ENCODE measurements around the gene RARS2.

The RARS2 gene

DNA sequence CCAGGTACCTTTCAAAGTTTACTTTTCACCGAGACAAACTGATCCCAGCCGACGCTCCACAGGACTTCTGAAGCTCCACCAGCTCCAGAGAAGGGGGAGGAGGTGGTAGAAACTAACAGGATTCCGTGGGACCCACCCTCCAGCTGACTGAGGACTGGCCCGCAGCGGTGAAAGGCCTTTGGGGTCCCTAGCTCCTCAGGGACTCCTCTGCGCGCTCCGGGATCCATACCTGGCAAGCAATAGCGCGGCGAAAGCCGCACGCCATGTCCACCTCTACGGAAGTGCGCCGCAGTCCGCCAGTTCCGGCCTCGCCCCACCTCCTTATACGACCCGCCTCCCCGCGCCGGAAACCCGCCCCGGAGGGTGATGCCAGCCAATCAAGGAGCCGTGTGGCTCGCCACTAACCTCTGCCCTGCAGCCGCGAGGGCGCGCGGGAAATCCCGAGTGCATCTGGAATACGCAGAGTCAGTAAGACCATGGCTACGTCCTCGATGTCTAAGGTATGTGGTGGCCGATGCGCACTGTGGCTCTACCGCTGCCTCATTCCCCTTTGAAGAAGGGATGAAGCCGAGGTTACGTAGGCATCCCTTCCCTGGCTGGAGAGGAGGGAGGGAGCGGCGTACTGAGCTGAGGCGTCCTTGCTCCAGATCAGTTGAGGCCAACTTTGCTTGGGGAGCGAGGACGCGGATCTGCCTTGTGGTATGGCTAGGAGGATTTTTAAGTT lies at the start of gene RARS2, which contains the start of gene ORC3:
TSS of gene RARS2 (minus strand) at position 295 of the 724 bp plus-strand sequence. CDS start at position 265, 30 bp downstream.
TSS of gene ORC3 (plus strand) at position 443 of the 724 bp plus-strand sequence. CDS start at position 477, 34 bp downstream.
- Histone ChIP-seq H3K4me1 (ENCODE audit: control insufficient read depth, insufficient read depth, low read length) (peaks cover 4% of the 10 kb centered on the region; the same call in 1 of the 2 replicates), H3K36me3 (ENCODE audit: control insufficient read depth in 2 of 2, insufficient read depth in 1 of 2, low read length in 2 of 2) (peaks cover 9 to 36% of the 10 kb centered on the region in 2 experiments; a peak in 2 of 3 replicates), H3K4me3 (ENCODE audit: low read depth, low read length) (peak within 1 kb of the TSS; percentile 90), H3K27ac (ENCODE audit: extremely low read depth, low read depth, low read length) (peak within 1 kb of the TSS; percentile 66), H3K9me3 (ENCODE audit: control insufficient read depth, insufficient read depth, low read depth, low read length) (no peaks in the 10 kb centered on the region)
- CTCF ChIA-PET, result interaction anchor here (0.5 to 1.5 kb wide), 4 partner anchors 10 to 196 kb away, joined by 3 to 5 read pairs (median 4); no protein-coding TSS in a partner anchor
- POLR2A ChIA-PET, result interaction anchor here (0.6 to 1.9 kb wide), 8 partner anchors 12 to 272 kb away, joined by 3 to 13 read pairs (median 4); partner anchors contain the start of gene AKIRIN2
- no peak for TF ChIP-seq ZNF560 (tag by site-specific recombination; IDR thresholded peaks at IDR 0.05; ENCODE audit: borderline replicate concordance)
- no peak for TF ChIP-seq ZNF558 (tag by site-specific recombination; IDR thresholded peaks at IDR 0.05)
- TF ChIP-seq ZFHX2 (tag by site-specific recombination; conservative IDR thresholded peaks at IDR 0.05), result no peak
- TF ChIP-seq SETDB1 (IDR thresholded peaks at IDR 0.05; ENCODE audit: insufficient read length, low read length), result no peak
- no peak for TF ChIP-seq GLI4 (tag by site-specific recombination; IDR thresholded peaks at IDR 0.05)
- TF ChIP-seq ZIC2 (tag by site-specific recombination; IDR thresholded peaks at IDR 0.05), result peak; percentile 60
- no peak for TF ChIP-seq ZNF341 (tag by site-specific recombination; IDR thresholded peaks at IDR 0.05; ENCODE audit: low read depth)
- TF ChIP-seq SCRT2 (tag by site-specific recombination; IDR thresholded peaks at IDR 0.05), result no peak
- no peak for TF ChIP-seq ZNF837 (tag by site-specific recombination; IDR thresholded peaks at IDR 0.05)
- no peak for TF ChIP-seq ZNF624 (tag by site-specific recombination; IDR thresholded peaks at IDR 0.05)
- TF ChIP-seq, protein P1, sequence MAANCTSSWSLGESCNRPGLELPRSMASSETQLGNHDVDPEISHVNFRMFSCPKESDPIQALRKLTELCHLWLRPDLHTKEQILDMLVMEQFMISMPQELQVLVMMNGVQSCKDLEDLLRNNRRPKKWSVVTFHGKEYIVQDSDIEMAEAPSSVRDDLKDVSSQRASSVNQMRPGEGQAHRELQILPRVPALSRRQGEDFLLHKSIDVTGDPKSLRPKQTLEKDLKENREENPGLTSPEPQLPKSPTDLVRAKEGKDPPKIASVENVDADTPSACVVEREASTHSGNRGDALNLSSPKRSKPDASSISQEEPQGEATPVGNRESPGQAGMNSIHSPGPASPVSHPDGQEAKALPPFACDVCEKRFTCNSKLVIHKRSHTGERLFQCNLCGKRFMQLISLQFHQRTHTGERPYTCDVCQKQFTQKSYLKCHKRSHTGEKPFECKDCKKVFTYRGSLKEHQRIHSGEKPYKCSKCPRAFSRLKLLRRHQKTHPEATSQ (tag by site-specific recombination; IDR thresholded peaks at IDR 0.05), result 0 out of 2 replicates have a peak, but pooled peaks have one; percentile 32
- no peak for TF ChIP-seq ZNF514 (tag by site-specific recombination; IDR thresholded peaks at IDR 0.05)
- peak; percentile 70 for TF ChIP-seq ZNF629 (tag by site-specific recombination; IDR thresholded peaks at IDR 0.05)
- no peak for TF ChIP-seq ZNF426 (tag by site-specific recombination; IDR thresholded peaks at IDR 0.05)
- TF ChIP-seq ZNF596 (tag by site-specific recombination; IDR thresholded peaks at IDR 0.05), result no peak
- no peak for TF ChIP-seq ZNF121 (tag by site-specific recombination; IDR thresholded peaks at IDR 0.05)
- TF ChIP-seq, protein P2, sequence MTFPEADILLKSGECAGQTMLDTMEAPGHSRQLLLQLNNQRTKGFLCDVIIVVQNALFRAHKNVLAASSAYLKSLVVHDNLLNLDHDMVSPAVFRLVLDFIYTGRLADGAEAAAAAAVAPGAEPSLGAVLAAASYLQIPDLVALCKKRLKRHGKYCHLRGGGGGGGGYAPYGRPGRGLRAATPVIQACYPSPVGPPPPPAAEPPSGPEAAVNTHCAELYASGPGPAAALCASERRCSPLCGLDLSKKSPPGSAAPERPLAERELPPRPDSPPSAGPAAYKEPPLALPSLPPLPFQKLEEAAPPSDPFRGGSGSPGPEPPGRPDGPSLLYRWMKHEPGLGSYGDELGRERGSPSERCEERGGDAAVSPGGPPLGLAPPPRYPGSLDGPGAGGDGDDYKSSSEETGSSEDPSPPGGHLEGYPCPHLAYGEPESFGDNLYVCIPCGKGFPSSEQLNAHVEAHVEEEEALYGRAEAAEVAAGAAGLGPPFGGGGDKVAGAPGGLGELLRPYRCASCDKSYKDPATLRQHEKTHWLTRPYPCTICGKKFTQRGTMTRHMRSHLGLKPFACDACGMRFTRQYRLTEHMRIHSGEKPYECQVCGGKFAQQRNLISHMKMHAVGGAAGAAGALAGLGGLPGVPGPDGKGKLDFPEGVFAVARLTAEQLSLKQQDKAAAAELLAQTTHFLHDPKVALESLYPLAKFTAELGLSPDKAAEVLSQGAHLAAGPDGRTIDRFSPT (tag by site-specific recombination; IDR thresholded peaks at IDR 0.05), result peak; percentile 71; the same call in 1 of the 2 replicates
- no peak for TF ChIP-seq PRDM1 (tag by site-specific recombination; IDR thresholded peaks at IDR 0.05)
- no peak for TF ChIP-seq ZNF132 (tag by site-specific recombination; IDR thresholded peaks at IDR 0.05; ENCODE audit: borderline replicate concordance)
- no peak for TF ChIP-seq ZNF221 (tag by site-specific recombination; IDR thresholded peaks at IDR 0.05; ENCODE audit: borderline replicate concordance)
- peak; percentile 49 for TF ChIP-seq KLF1 (tag by site-specific recombination; IDR thresholded peaks at IDR 0.05)
- TF ChIP-seq ZNF302 (tag by site-specific recombination; IDR thresholded peaks at IDR 0.05; ENCODE audit: low read depth), result no peak
- TF ChIP-seq ZNF324 (tag by site-specific recombination; IDR thresholded peaks at IDR 0.05), result no peak
- no peak for TF ChIP-seq ZNF513 (tag by site-specific recombination; IDR thresholded peaks at IDR 0.05)
- peak; percentile 56; the same call in 1 of the 2 replicates for TF ChIP-seq ZEB2 (tag by site-specific recombination; IDR thresholded peaks at IDR 0.05)
- TF ChIP-seq ZNF280C (tag by site-specific recombination; IDR thresholded peaks at IDR 0.05), result no peak
- TF ChIP-seq, protein P3, sequence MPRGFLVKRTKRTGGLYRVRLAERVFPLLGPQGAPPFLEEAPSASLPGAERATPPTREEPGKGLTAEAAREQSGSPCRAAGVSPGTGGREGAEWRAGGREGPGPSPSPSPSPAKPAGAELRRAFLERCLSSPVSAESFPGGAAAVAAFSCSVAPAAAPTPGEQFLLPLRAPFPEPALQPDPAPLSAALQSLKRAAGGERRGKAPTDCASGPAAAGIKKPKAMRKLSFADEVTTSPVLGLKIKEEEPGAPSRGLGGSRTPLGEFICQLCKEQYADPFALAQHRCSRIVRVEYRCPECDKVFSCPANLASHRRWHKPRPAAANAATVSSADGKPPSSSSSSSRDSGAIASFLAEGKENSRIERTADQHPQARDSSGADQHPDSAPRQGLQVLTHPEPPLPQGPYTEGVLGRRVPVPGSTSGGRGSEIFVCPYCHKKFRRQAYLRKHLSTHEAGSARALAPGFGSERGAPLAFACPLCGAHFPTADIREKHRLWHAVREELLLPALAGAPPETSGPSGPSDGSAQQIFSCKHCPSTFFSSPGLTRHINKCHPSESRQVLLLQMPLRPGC (tag by site-specific recombination; IDR thresholded peaks at IDR 0.05), result peak; percentile 24; the same call in 1 of the 2 replicates
- no peak for TF ChIP-seq BCL6B (tag by site-specific recombination; IDR thresholded peaks at IDR 0.05)
